SK-N-SH treated with all-trans-retinoic acid at 6 μM for 48 hours (cell line): ENCODE measurements around the gene ESAM.

ENCODE experiments used
- ATAC-seq: fragments of 200-7000 bp; cut with Tn5 transposase; 3 replicates; pipeline ENCODE4 v1.9.1; 2020; ENCODE audit warnings: mild to moderate bottlenecking, moderate library complexity
- BACH2 ChIP-seq: fragments of 250-450 bp; sonication (Bioruptor Pico); IDR thresholded peaks from 2 replicates; pipeline ENCODE4 v1.9.0; 2021; ENCODE audit warnings: mild to moderate bottlenecking, borderline replicate concordance
- CSDC2 ChIP-seq: fragments of 250-450 bp; sonication (Bioruptor Pico); IDR thresholded peaks from 2 replicates; pipeline ENCODE4 v1.5.0; 2020; ENCODE audit warnings: mild to moderate bottlenecking, moderate library complexity
- CSRNP3 ChIP-seq: fragments of 250-450 bp; sonication (Bioruptor Pico); IDR thresholded peaks from 2 replicates; pipeline ENCODE4 v1.5.1; 2021; ENCODE audit warnings: mild to moderate bottlenecking, moderate library complexity
- ESRRG ChIP-seq: fragments of 250-450 bp; sonication (Bioruptor Pico); IDR thresholded peaks from 2 replicates; pipeline ENCODE4 v1.6.1; 2021; ENCODE audit warnings: mild to moderate bottlenecking
- GLIS3 ChIP-seq: fragments of 250-450 bp; sonication (Bioruptor Pico); IDR thresholded peaks from 2 replicates; pipeline ENCODE4 v1.5.0; 2020; ENCODE audit warnings: mild to moderate bottlenecking, moderate library complexity
- ISL1 ChIP-seq: fragments of 250-450 bp; sonication (Bioruptor Pico); IDR thresholded peaks from 2 replicates; pipeline ENCODE4 v2.1.2; 2022; ENCODE audit warnings: mild to moderate bottlenecking, moderate library complexity
- OSR1 ChIP-seq: fragments of 250-450 bp; sonication (Bioruptor Pico); IDR thresholded peaks from 2 replicates; pipeline ENCODE4 v1.8.0; 2022; ENCODE audit warnings: moderate library complexity, mild to moderate bottlenecking, inconsistent platforms
- PATZ1 ChIP-seq: fragments of 250-450 bp; sonication (Bioruptor Pico); IDR thresholded peaks from 2 replicates; pipeline ENCODE4 v1.8.0; 2020; ENCODE audit warnings: mild to moderate bottlenecking, moderate library complexity, borderline replicate concordance
- POU6F1 ChIP-seq: fragments of 250-450 bp; sonication (Bioruptor Pico); IDR thresholded peaks from 2 replicates; pipeline ENCODE4 v1.8.0; 2021; ENCODE audit warnings: low read depth, mild to moderate bottlenecking, moderate library complexity, borderline replicate concordance
- RARB ChIP-seq: fragments of 250-450 bp; sonication (Bioruptor Pico); IDR thresholded peaks from 2 replicates; pipeline ENCODE4 v1.8.0; 2021; ENCODE audit warnings: mild to moderate bottlenecking, moderate library complexity
- SNAI2 ChIP-seq: fragments of 250-450 bp; sonication (Bioruptor Pico); IDR thresholded peaks from 2 replicates; pipeline ENCODE4 v1.5.0; 2020; ENCODE audit warnings: mild to moderate bottlenecking, moderate library complexity
- TCF4 ChIP-seq: fragments of 250-450 bp; sonication (Bioruptor Pico); IDR thresholded peaks from 2 replicates; pipeline ENCODE4 v1.8.0; 2021; ENCODE audit warnings: mild to moderate bottlenecking, moderate library complexity, borderline replicate concordance
- TOX ChIP-seq: fragments of 250-450 bp; sonication (Bioruptor Pico); IDR thresholded peaks from 2 replicates; pipeline ENCODE4 v1.8.0; 2021; ENCODE audit warnings: mild to moderate bottlenecking, moderate library complexity, borderline replicate concordance
- TSHZ2 ChIP-seq: fragments of 250-450 bp; sonication (Bioruptor Pico); IDR thresholded peaks from 2 replicates; pipeline ENCODE4 v1.5.0; 2020; ENCODE audit warnings: mild to moderate bottlenecking, moderate library complexity
- ZC3H10 ChIP-seq: fragments of 250-450 bp; sonication (Bioruptor Pico); IDR thresholded peaks from 2 replicates; pipeline ENCODE4 v1.5.1; 2021; ENCODE audit warnings: mild to moderate bottlenecking, moderate library complexity
- ZFP3 ChIP-seq: fragments of 250-450 bp; sonication (Bioruptor Pico); IDR thresholded peaks from 2 replicates; pipeline ENCODE4 v1.5.0; 2020; ENCODE audit warnings: mild to moderate bottlenecking, moderate library complexity
- ZFP30 ChIP-seq: fragments of 450-650 bp; formaldehyde crosslinking; IDR thresholded peaks from 2 replicates; pipeline ENCODE4 v1.5.0; 2022; ENCODE audit warnings: mild to moderate bottlenecking, moderate library complexity
- ZNF565 ChIP-seq: fragments of 450-650 bp; formaldehyde crosslinking; conservative IDR thresholded peaks from 2 replicates; pipeline ENCODE4 v1.5.0; 2020; ENCODE audit warnings: low read depth, mild to moderate bottlenecking, moderate library complexity
- ZNF70 ChIP-seq: fragments of 450-650 bp; formaldehyde crosslinking; IDR thresholded peaks from 2 replicates; pipeline ENCODE4 v1.5.0; 2020; ENCODE audit warnings: mild to moderate bottlenecking, moderate library complexity
- ZNF8 ChIP-seq: fragments of 450-650 bp; formaldehyde crosslinking; IDR thresholded peaks from 2 replicates; pipeline ENCODE4 v1.5.0; 2020; ENCODE audit warnings: mild to moderate bottlenecking, moderate library complexity

Gene ESAM

GRCh38 chr11:124752471-124753102, 9.5 kb downstream of the ESAM start (continued):
- no peak for TF ChIP-seq PATZ1 (CRISPR knock-in tag)

GRCh38 chr11:124751741-124752470, 10.2 kb downstream of the ESAM start, which contains the start of gene VSIG2:
VSIG2 (minus strand) TSS chr11:124752255; CDS start chr11:124752137, 118 bp downstream.
- TF ChIP-seq ZFP3 (CRISPR knock-in tag) (no peak), POU6F1 (CRISPR knock-in tag) (no peak), ZFP30 (no peak), PATZ1 (CRISPR knock-in tag) (no peak), ZC3H10 (CRISPR knock-in tag) (no peak), ISL1 (CRISPR knock-in tag) (no peak), ZNF8 (CRISPR knock-in tag) (no peak), ZNF565 (CRISPR knock-in tag) (no peak), CSDC2 (CRISPR knock-in tag) (no peak), BACH2 (CRISPR knock-in tag) (no peak), TCF4 (CRISPR knock-in tag) (no peak), CSRNP3 (CRISPR knock-in tag) (no peak), ESRRG (CRISPR knock-in tag) (no peak), SNAI2 (CRISPR knock-in tag) (no peak), ZNF70 (CRISPR knock-in tag) (no peak), TOX (CRISPR knock-in tag) (no peak)
- no peak for ATAC-seq

- TF ChIP-seq CSRNP3 (CRISPR knock-in tag) (no peak), ZC3H10 (CRISPR knock-in tag) (no peak), ZFP3 (CRISPR knock-in tag) (no peak), TCF4 (CRISPR knock-in tag) (no peak), BACH2 (CRISPR knock-in tag) (no peak)
- TF ChIP-seq, all 23 proteins: peak for 0
- no peak for ATAC-seq
Observed at GRCh38 chr11:124751391-124751740, 10.7 kb downstream of the ESAM start.

GRCh38 chr11:124749912-124750311, 12.2 kb downstream of the ESAM start:
- no peak for ATAC-seq
- no peak for TF ChIP-seq RARB (CRISPR knock-in tag)
- no peak for TF ChIP-seq ZFP30
- TF ChIP-seq TCF4 (CRISPR knock-in tag) = no peak
- TF ChIP-seq SNAI2 (CRISPR knock-in tag) = no peak
- no peak for TF ChIP-seq ISL1 (CRISPR knock-in tag)
- TF ChIP-seq GLIS3 (CRISPR knock-in tag) = no peak
- TF ChIP-seq OSR1 (CRISPR knock-in tag) = no peak
- no peak for TF ChIP-seq TSHZ2 (CRISPR knock-in tag)
